T-helper 2 cell treated with Interferon-gamma antibody and Interleukin-4, amounts not matched to agents 5 μg/mL and 100 μg/mL, for 36 hours (primary cell): Measurements from ENCODE around the gene C22orf23.
A peak's percentile ranks its signal among the peaks of the same experiment; 100 is the strongest.
"Not testable (repeated sequence)": the region's sequence is repeated elsewhere in the genome, so short reads cannot be mapped to it uniquely, and the experiment has no call there.

ENCODE experiments used
- DNase-seq: peaks from one replicate; pipeline ENCODE4 v3.0.0; 2021; ENCODE audit warnings: low spot score
- H3K27ac Mint-ChIP-seq: one replicate; pipeline ENCODE4 v1.8.0; 2021; ENCODE audit warnings: mild to moderate bottlenecking, mixed read lengths
- H3K27me3 Mint-ChIP-seq: one replicate; pipeline ENCODE4 v1.8.0; 2021; ENCODE audit warnings: low read depth, mixed read lengths
- H3K36me3 Mint-ChIP-seq: one replicate; pipeline ENCODE4 v1.8.0; 2021; ENCODE audit warnings: low read depth, mixed read lengths
- H3K4me1 Mint-ChIP-seq: one replicate; pipeline ENCODE4 v1.8.0; 2021; ENCODE audit warnings: low read depth, mixed read lengths
- H3K4me3 Mint-ChIP-seq: one replicate; pipeline ENCODE4 v1.8.0; 2022; ENCODE audit warnings: mild to moderate bottlenecking, moderate library complexity, mixed read lengths
- H3K9me3 Mint-ChIP-seq: one replicate; pipeline ENCODE4 v1.8.0; 2021; ENCODE audit warnings: mixed read lengths

The C22orf23 gene

DNA sequence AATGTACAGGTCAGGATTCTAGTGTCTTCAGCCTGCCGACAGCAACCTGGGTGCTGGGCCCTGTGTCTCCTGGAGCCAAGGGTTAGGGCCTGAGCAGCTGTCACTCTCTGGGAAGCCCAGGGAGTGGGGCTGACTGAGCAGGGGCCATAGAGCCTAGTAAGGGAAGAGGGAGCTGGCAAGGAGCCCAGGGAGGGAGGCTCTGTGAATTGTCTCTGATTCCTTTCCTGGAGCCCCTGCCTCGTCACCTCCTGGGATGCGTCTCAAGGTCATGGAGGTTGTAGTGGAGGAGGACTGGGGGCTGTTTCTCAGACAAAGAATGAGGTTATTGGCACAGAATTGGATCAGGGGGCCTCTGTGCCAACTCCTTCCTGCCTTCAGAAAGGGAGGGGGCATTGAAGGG, 19.1 kb upstream of the C22orf23 start:
- Mint-ChIP-seq H3K36me3 (peaks cover 7% of the 10 kb centered on the region), H3K4me3 (no peak overlapping the region), H3K27me3 (no peaks in the 10 kb centered on the region), H3K27ac (no peak overlapping the region), H3K9me3 (no peaks in the 10 kb centered on the region), H3K4me1 (no peaks in the 10 kb centered on the region)
- no peak for DNase-seq

DNA sequence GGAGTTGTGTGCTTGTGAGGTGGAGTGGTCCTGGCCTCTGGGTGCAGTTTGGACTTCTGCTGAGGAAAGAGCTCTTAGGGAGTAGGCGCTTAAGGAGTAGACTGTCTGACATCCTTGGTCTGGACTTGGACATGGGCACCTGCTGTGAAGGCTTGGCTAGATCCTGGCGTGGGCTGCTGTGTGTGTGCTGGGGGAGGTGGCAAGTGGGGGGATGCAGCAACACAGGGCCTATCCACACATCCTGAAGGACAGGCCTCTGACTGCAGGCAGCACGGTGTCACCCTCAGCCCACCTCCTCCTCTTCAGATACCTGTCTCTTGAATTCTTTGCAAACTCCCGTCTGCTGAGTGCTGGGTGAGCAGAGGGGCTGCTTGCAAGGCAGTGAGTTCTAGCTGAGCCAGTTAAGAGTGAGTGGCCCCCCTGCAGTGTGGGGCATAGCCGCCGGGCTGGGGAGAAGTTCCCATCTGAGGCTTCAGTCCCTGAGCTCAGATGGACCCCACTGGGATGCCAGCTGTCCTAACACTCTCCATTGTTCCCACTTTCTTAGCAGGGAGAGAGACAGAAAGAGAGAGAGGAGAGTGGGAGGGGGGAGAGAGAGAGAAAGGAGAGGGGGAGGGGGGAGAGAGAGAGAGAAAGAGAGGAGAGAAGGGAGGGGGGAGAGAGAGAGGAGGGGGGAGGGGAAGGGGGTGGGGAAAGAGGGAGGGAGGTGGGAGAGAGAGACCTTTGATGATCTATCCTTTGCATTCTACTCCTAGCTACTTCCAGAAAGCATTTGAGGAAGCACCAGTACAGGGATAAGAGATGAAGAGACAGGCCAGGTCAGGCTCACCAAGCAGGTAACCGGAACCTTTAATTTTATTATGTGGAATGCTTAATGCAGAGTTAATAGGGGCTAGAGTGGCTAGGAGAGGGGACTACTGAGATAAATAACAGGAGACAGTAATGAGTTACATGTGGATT, 18.4 kb upstream of the C22orf23 start:
- H3K4me1 Mint-ChIP-seq: no peaks in the 10 kb centered on the region
- no peak overlapping the region for H3K27ac Mint-ChIP-seq
- H3K36me3 Mint-ChIP-seq: peaks cover 10% of the 10 kb centered on the region
- no peaks in the 10 kb centered on the region for H3K27me3 Mint-ChIP-seq
- H3K4me3 Mint-ChIP-seq: no peak overlapping the region
- DNase-seq: no peak
- H3K9me3 Mint-ChIP-seq: no peaks in the 10 kb centered on the region

DNA sequence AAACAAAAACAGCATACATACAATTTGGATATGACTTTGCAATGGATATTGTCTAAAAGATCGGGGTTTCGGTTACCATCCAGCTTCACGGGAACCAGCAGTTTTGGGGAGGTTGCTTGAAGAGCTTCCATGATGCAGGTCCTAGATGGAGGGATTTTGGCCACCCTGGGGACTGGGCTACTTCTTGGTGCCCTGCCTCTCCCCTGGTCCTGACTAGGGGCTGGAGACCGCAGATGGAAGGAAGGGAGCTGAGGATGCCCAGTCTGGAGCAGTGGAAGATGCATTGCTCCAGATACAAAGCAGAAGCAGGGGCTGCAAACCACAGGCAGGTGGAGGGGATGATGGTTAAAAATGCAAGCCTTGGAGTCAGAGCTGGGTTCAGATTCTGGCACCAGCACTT, 17.5 kb upstream of the C22orf23 start:
- Mint-ChIP-seq H3K36me3 (peaks cover 10% of the 10 kb centered on the region), H3K9me3 (no peaks in the 10 kb centered on the region), H3K4me3 (no peak overlapping the region), H3K4me1 (no peaks in the 10 kb centered on the region), H3K27ac (no peak overlapping the region), H3K27me3 (no peaks in the 10 kb centered on the region)
- DNase-seq: no peak

DNA sequence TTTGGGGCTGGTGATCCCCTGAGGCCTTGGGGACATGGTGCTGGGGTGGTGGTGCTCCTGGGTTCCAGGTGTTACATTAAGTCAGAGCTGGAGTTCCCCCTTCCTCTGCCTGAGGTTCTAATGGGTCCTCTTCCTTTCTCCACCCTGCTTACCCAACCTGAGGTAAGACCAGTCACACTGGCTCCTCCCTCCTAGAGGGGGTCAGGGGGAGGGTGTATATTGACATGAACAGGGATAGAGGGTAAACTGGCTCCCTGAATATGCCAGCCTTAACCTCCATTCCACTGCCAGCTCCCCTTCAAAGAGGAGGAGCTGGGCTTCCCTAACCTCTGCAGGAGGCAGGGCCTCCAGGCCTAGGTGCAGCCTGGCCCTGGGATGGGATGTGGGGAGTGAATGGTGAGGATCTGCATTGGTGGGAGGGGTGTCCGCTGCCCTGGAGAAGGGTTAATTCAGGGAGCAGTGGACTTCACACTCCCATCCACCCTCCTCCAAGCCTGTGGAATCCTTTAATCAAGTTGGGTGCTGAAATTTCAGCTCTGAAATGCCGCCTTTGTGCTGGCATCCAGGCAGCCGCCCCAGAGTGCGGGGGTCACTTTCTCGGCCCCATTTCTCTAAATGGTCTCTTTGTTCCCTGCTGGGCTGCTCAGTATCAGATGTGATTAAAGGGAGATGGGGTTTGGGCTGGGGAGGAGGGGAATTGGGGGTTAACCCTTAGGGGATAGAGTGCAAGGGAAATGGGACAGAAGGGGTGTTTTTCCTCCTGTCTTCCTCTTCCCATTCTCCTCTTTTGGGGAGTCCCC, 15.3 kb upstream of the C22orf23 start:
- DNase-seq: no peak
- peaks cover 13% of the 10 kb centered on the region for H3K36me3 Mint-ChIP-seq
- no peaks in the 10 kb centered on the region for H3K9me3 Mint-ChIP-seq

DNA sequence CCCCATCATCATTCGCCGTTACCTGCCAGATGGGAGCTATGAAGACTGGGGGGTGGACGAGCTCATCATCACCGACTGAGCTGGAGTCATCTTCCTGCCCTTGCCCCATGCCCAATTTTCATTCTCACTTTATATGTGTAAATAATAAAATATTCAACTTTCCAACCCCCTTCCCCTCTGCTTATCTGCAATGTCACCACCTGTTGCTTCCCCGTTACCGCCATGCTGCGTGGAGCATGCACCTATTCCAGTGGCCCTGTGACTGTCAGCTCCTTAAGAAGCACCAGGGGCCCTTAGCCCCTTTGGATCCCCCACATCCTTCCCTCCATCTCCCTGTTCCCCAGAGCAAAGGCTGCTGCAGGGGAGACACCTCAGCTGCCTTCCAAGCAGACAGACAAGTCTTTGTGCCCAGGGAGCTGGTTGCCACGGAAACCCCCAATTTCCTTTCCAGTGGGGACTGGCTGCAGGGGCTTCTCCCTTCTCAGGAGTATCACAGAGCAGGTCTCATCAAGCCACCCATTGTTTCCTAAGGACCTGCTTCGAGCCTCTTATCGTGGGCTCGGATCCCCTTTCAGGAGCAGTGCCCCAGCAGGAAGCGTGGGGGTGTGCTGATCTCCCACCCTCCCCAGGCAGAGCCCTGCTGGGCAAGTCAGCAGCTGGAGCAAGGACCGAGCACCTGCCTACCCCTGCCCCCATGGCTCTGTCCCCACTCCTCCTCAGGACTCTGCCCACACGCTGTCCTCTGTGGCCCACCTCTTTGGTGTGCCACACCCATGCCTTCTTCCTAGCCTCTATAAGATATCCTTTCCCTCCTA, 14.4 kb upstream of the C22orf23 start:
- DNase-seq: no peak
- no peak overlapping the region for H3K27ac Mint-ChIP-seq

More for the DNA sequence above, 15.3 kb upstream of the C22orf23 start:
- Mint-ChIP-seq H3K27ac (no peak overlapping the region), H3K4me3 (no peak overlapping the region), H3K27me3 (no peaks in the 10 kb centered on the region), H3K4me1 (no peaks in the 10 kb centered on the region)

DNA sequence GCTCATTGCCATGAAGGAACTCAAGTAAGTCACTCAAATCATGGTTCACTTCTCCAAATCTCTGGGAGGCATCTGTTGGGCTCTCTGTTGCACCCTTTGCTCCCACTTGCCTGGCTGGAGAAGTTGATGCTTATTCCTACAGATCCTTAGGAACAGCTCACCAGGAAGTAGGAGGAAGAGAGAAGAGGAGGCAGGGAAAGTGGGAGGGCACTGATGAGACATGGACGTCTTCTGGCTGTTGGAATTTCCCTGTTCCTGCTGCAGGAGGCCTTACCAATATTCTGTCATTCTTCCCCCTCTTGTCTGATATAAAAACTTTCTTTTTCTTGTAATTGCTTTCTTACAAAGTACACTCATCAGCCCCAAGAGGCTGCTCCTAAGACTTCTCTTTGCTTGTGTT, 13.7 kb upstream of the C22orf23 start:
- H3K4me1 Mint-ChIP-seq: no peaks in the 10 kb centered on the region
- no peak overlapping the region for H3K27ac Mint-ChIP-seq
- peaks cover 16% of the 10 kb centered on the region for H3K36me3 Mint-ChIP-seq
- H3K9me3 Mint-ChIP-seq: no peaks in the 10 kb centered on the region
- no peak overlapping the region for H3K4me3 Mint-ChIP-seq
- no peak for DNase-seq
- H3K27me3 Mint-ChIP-seq: no peaks in the 10 kb centered on the region

More for the DNA sequence above, 14.4 kb upstream of the C22orf23 start:
- Mint-ChIP-seq H3K4me1 (no peaks in the 10 kb centered on the region), H3K9me3 (no peaks in the 10 kb centered on the region), H3K36me3 (peaks cover 13% of the 10 kb centered on the region), H3K27me3 (no peaks in the 10 kb centered on the region), H3K4me3 (no peak overlapping the region)

DNA sequence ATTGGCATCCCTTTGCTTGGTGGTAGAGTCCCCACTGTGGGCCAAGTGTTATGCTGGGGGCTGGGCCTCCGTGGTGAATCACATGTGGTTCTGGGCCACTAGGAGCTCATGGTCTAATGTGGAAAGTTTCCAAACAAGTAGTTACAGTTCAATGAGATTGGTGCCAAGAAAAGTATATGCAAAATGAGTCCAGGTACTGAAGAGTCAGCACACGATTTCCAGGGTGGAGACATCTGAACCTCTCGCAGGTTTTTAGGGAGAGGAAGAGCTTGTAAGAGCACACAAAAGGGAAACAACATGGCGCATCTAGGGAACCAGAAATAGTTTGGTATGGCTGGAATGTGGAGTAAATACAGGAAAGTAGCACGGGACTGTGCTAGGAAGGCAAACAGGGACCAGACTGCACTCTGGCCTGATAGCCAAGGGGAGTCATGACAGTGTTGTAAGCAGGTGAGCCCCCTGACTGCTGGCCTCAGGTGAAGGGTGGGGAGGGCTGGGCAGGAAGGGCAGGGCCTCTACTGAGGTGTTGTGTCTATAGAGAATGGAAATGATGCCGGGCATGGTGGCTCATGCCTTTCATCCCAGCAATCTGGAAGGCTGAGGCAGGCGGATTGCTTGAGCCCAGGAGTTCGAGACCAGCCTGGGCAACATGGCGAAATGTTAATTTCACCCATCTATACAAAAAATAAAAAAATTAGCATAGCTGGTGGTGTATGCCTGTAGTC, 12.7 kb upstream of the C22orf23 start:
- Mint-ChIP-seq H3K36me3 (peaks cover 24% of the 10 kb centered on the region), H3K27me3 (no peaks in the 10 kb centered on the region), H3K4me3 (no peak overlapping the region), H3K9me3 (no peaks in the 10 kb centered on the region), H3K27ac (no peak overlapping the region), H3K4me1 (no peaks in the 10 kb centered on the region)
- DNase-seq: no peak

DNA sequence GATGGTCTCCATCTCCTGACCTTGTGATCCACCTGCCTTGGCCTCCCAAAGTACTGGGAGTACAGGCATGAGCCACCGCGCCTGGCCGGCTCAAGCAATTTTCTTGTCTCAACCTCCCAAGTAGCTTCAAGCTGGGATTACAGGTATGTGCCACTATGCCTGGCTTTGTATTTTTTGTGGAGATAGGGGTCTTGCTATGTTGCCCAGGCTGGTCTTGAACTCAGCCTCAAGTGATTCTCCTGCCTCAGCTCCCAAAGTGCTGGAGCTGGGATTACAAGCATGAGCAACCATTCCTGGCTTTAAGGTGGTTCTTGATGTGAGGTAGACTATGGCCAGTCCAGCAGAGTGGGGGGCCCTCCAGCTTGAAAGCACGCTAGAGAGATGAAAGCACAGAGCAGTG, 7.7 kb upstream of the C22orf23 start:
- H3K4me3 Mint-ChIP-seq: no peak overlapping the region

DNA sequence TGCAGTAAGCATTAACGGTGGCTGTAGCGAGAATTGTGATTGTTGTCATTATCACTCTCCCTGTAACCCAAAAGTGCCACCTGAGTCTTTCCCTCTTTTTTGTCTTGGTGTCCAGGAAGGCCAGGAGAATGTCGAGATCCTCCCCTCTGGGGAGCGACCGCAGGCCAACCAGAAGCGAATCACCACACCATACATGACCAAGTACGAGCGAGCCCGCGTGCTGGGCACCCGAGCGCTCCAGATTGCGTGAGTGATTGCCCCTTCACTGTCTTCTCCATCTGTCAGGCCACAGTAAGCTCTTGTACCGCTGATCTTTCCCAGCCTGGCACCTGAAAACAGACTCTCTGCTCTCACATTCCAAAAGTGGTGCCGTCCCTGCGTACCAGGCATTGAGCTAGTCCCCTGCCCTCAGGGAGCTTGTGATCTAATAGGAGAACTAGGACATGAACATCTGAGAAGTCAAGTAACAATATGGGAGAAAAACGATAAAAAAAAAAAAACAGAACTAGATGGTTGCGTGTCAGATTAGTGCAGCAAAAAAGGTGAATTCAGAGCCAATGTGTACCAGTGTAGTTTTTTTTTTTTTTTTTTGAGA, 5.9 kb upstream of the C22orf23 start:
- H3K27ac Mint-ChIP-seq: no peak overlapping the region
- H3K9me3 Mint-ChIP-seq: no peaks in the 10 kb centered on the region
- DNase-seq: no peak
- peaks cover 9% of the 10 kb centered on the region for H3K4me1 Mint-ChIP-seq
- no peak overlapping the region for H3K4me3 Mint-ChIP-seq
- no peaks in the 10 kb centered on the region for H3K27me3 Mint-ChIP-seq
- peaks cover 53% of the 10 kb centered on the region for H3K36me3 Mint-ChIP-seq

More for the DNA sequence above, 7.7 kb upstream of the C22orf23 start:
- Mint-ChIP-seq H3K4me1 (peaks cover 3% of the 10 kb centered on the region), H3K27ac (no peak overlapping the region), H3K36me3 (peaks cover 49% of the 10 kb centered on the region), H3K27me3 (no peaks in the 10 kb centered on the region), H3K9me3 (no peaks in the 10 kb centered on the region)
- no peak for DNase-seq

DNA sequence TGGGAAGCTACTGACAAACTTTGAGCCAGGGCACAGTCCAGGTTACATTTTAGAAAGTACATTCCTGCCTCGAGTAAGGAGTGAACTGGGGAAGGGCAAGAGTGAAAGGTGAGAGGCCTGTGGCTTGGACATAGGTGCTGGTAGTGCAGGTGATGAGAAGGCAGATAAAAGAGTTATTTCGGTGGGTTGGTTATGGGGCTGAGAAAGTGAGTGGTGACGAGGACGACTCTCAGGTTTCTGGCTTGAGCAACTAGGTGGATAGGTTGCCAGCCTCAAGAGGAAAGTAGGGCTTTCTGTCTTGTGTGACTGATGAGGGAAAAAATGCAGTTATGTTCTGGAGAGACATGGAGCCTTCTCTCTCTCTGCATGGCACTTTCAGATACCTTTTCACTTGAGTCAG, 3.8 kb upstream of the C22orf23 start:
- H3K4me1 Mint-ChIP-seq: peaks cover 17% of the 10 kb centered on the region
- no peak for DNase-seq
- H3K9me3 Mint-ChIP-seq: no peaks in the 10 kb centered on the region
- no peak overlapping the region for H3K4me3 Mint-ChIP-seq
- peaks cover 51% of the 10 kb centered on the region for H3K36me3 Mint-ChIP-seq
- no peak overlapping the region for H3K27ac Mint-ChIP-seq
- peaks cover 6% of the 10 kb centered on the region for H3K27me3 Mint-ChIP-seq

DNA sequence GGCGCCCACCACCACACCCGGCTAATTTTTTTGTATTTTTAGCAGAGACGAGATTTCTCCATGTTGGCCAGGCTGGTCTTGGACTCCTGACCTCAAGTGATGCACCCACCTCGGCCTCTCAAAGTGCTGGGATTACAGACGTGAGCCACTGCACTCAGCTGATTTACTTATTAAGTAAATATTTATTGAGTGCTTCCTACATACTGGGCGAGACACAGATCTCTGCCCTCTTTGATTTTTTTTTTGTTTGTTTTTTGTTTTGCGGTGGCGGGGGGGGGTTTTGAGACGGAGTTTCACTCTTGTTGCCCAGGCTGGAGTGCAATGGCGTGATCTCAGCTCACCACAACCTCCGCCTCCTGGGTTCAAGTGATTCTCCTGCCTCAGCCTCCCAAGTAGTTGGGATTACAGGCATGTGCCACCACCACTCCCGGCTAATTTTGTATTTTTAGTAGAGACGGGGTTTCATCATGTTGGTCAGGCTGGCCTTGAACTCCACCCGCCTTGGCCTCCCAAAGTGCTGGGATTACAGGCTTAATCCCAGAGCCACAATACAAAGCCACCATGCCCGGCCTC, 2.5 kb upstream of the C22orf23 start:
- H3K36me3 Mint-ChIP-seq: peaks cover 41% of the 10 kb centered on the region
- H3K4me3 Mint-ChIP-seq, DNase-seq, H3K9me3 Mint-ChIP-seq, H3K27ac Mint-ChIP-seq: not testable (repeated sequence)
- peaks cover 13% of the 10 kb centered on the region for H3K27me3 Mint-ChIP-seq
- H3K4me1 Mint-ChIP-seq: peaks cover 20% of the 10 kb centered on the region

DNA sequence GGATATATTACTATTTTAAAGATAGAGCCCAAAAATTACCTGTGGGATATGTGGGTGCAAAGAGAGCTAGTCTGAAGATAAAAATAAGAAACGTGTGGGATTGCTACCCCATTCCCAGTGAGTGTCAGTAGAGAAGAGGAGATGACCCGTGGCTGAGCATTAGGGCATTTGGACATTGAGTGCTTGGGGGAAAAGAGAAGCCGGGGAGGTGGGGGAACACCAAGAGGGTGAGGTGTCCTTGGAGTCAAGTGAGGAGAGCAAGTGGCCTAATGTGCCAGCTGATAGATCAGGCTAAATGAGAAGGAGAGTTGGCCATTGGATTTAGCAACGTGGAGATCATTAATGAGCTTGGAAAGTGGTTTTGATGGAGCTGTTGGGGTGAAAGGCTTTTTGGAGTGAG, 1.3 kb upstream of the C22orf23 start:
- Mint-ChIP-seq H3K9me3 (no peaks in the 10 kb centered on the region), H3K4me3 (peak overlapping the region; percentile 97), H3K4me1 (peaks cover 20% of the 10 kb centered on the region), H3K27me3 (peaks cover 13% of the 10 kb centered on the region), H3K36me3 (peaks cover 33% of the 10 kb centered on the region), H3K27ac (no peak overlapping the region)
- DNase-seq: no peak
